GM21528 (cell line): ENCODE data around the gene KCTD16.

Source experiments
- ATAC-seq: cut with Tn5 transposase; IDR thresholded peaks from one replicate; pipeline ENCODE4 v1.9.1; 2021; ENCODE audit warnings: mild to moderate bottlenecking, moderate library complexity; ENCODE audit not compliant: unreplicated experiment, low FRiP score

Gene KCTD16

DNA sequence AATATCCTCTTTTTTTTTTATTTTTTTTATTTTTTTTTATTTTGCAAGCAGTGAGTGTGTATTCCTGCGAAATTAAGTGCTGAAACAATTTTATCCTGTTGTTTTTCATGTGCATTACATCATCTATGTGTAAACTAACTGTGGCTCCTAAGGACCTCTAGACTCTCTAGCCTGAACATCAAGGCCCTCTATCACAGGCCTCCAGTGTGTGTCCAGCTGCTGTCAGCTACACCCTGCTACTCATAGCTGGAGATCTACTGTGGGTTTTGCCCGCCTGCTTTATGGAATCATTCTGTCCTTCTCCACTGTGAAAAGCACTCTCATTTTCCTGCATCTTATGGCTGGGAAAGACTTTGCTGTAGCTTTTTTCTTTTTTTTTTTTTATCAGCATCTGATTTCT lies 157.8 kb downstream of the KCTD16 start:
- no peak for ATAC-seq

DNA sequence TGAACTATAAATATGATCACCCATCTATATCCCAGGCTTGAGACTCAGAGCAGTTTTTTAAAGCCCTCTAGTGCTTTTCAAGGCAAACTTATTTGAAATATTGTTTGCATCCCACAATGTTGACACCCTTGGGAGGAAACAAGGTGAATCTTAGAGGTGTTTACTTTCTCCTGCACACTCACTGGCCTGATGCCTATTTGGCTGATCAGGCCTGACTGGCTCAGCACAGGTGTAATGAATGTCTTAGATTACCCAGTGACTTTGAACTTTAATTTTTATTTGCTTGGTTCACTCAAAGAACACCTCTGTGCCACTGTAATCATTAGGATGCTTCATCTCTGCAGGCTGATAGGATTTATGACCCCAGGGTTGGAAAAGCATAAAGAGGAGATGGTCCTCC lies 158.3 kb downstream of the KCTD16 start:
- no peak for ATAC-seq

DNA sequence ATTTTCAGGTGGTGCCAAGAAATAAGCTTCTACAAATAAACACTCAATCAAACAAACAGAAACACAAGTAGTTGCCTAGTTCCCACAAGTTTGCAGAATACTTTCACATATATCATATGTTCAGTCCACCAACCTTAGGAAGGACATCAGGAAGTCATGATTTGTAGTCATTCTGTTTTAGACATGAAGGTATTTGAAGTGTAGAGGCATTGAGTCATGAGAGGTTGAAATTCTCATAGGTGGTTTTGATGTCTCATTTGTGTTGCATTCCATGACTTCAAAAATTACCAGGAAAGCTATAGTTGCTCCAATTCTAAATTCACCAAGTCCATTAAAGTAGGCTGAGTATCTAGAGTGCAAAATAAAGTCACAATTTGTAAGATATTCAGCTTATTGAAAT lies 159.0 kb downstream of the KCTD16 start:
- ATAC-seq = no peak

GRCh38 chr5:144331361-144331760 lies 160.7 kb downstream of the KCTD16 start:
- no peak for ATAC-seq

GRCh38 chr5:144332265-144332664 lies 161.6 kb downstream of the KCTD16 start:
- ATAC-seq = no peak

GRCh38 chr5:144333336-144333920 lies 162.8 kb downstream of the KCTD16 start:
- no peak for ATAC-seq

DNA sequence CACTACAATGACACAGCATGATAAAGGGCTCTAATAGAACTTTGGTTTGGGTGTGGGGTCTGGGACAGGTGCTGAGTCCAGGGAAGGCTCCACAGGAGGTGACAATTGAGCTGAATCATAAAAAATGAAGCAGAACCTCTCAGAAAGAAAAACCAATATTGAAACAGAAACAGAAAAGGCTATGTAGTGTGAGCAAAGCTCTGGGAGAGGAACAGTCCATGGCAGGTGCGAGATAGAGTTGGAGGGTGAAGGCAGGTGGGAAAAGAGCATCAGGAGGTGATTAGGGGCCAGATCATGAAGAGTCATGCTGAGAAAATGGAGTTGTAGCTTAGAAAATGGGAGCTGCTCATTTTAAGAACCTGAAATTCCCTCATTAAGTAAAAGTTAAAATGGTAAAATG lies 164.9 kb downstream of the KCTD16 start:
- peak; percentile 60 for ATAC-seq

DNA sequence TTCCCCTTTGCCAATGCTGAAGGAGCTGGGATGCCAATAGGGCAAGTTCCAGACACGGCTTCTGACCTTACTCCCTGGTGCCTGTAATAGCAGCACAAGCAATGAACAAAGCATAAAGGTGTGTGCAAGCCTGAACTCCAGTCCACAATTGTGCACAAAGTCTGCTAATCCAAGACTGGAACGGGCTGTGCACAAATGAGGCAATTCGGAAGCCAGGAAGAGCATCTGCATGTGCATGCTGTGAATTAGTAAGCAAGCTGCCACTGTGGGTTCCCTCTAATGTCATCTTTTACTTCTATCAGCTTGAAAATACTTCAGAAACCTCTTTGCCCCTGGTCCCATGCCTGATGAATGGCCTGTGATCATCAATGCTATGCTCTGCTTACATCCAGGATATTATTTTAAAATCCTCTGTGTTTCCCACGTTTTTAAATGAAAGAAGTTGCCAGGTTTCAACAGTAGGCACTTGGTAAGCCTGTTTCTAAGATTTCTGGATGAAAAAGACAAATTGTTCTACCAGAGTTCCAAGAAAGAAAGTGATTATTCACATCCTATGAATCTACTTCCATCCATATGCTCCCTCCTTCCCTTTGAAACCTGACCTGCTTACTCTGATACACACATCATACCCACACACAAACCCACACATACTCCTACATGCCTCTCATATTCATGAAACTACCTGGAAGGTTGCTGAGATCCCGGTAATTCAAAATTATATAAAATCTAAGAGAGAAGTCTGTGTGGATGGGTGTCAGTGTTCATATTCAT lies 165.7 kb downstream of the KCTD16 start:
- ATAC-seq = no peak

GRCh38 chr5:144352330-144352729 lies 181.7 kb downstream of the KCTD16 start:
- ATAC-seq = no peak

DNA sequence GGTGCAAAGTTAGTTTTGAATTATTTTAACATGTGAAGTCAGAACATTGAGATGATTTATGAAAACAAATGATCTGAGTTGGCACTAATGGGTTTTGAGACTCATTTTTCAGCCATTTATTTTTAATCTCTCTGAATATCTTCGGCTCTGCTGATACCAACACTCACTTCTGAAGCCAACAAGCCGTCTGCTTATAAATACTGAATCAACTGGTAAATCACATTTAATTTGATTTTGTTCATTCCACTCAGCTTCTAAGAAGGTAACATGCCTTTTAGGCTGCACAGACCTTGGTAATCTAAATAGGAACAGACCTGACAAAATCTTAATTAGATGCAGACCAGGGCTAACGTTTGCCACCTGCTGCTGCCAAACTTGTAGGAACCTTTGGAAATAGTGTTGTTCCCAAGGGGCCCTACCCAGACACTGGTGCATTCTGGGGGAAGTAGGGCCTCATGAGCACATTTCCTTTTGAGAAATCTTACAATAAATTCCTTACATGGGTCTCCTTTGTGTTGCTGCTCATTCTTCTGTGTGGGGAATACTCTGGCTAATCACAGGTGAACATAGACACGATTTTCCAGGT lies 182.2 kb downstream of the KCTD16 start:
- no peak for ATAC-seq

GRCh38 chr5:144356489-144356888 lies 185.8 kb downstream of the KCTD16 start:
- no peak for ATAC-seq

- ATAC-seq = no peak
These were observed 190.7 kb downstream of the KCTD16 start for GRCh38 chr5:144361406-144361805.

DNA sequence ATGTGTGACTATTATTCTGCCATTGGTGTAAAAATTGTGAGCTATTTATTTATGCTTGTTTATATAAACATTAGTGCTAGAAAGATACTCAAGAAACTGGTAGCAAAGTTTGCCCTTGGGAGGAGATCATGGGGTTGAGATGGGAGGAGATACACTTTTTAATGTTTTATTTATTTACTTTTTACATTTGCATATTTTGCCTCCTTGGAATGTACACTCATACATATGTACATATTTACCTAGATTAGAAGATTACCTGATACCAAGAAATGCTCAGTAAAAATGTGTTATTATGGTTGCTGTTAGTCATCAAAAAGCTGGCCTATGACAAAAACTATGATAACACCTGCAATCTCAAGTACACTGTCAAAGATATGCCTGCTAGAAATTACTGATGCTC lies 195.2 kb downstream of the KCTD16 start:
- no peak for ATAC-seq

GRCh38 chr5:144367991-144368390 lies 197.3 kb downstream of the KCTD16 start:
- ATAC-seq = no peak

- no peak for ATAC-seq
These were observed 197.9 kb downstream of the KCTD16 start for GRCh38 chr5:144368556-144368955.

DNA sequence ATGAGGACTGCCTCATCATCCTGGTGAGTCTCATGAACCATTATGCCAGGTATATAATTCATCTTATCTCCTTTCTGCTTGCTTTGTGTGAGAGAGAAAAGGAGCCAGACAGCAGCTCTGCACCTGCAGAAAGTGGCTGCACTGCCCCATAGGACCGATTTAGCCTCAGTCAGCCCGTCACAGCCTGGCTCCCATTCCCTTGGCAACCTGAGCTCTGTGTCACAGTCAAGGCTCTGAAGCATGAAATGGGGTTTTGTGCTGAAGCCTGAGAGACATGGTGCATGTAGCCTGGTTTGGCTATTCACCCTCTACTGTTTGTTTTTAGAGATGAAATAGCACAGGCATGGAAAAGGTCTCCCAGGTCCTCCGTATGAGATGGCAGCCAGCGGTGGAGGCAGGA lies 198.3 kb downstream of the KCTD16 start:
- ATAC-seq = no peak

GRCh38 chr5:144370273-144370672 lies 199.6 kb downstream of the KCTD16 start:
- ATAC-seq = no peak

DNA sequence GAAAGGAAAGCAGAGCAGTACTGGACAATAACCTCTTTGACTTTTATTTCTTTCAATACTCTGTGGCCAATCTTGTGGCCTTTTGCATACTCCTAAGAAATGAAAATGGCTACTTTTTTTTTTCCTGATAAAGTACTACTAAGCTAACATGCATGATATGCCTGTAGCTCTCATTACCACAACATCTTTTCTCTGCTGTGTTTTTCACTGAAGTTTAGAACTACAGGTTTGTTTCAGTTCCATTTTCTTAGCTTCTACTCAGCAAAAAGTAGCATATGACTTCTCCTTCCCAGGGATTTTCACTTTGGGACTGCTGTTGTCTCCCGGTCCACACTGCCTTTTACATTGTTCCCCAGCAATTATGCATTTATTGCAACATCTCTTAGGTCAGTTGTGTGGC lies 204.0 kb downstream of the KCTD16 start:
- no peak for ATAC-seq

DNA sequence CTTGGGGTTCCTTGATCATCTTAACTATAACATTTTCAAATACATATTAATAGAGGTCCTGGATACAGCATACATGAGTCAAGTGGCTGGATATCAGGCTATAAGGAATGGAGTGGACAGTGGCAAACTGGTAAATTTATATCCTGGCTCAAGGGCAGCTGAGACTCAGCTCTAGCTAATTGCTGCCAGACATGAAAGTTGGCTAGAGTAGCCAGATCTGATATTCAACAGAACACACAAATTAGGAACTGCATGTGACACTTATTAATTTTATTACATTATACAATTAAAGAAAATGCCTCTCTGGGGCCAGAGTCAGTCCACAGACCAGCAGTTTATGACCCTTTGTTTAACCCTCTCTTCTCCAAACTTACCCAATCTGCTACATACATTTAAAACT lies 206.5 kb downstream of the KCTD16 start:
- no peak for ATAC-seq

GRCh38 chr5:144378681-144379080 lies 208.0 kb downstream of the KCTD16 start:
- ATAC-seq = no peak

GRCh38 chr5:144385597-144385996 lies 214.9 kb downstream of the KCTD16 start:
- no peak for ATAC-seq

- ATAC-seq = no peak
These were observed 215.6 kb downstream of the KCTD16 start for GRCh38 chr5:144386315-144386714.
